AG08396 (cell line): Measurements from ENCODE around the gene AMPH.

Experiments used
- DNase-seq: peaks from one replicate; pipeline ENCODE4 v3.0.0; 2012; ENCODE audit warnings: low spot score, mixed read lengths

AMPH gene

GRCh38 chr7:38462819-38463218, 168.4 kb downstream of the AMPH start:
- no peak for DNase-seq

GRCh38 chr7:38461887-38462286, 169.3 kb downstream of the AMPH start:
- no peak for DNase-seq

GRCh38 chr7:38453826-38454225, 177.3 kb downstream of the AMPH start:
- DNase-seq, result no peak

- no peak for DNase-seq
Measured at GRCh38 chr7:38453168-38453567, 178.0 kb downstream of the AMPH start.

- no peak for DNase-seq
Measured at GRCh38 chr7:38452681-38453108, 178.5 kb downstream of the AMPH start.

GRCh38 chr7:38451840-38452239, 179.3 kb downstream of the AMPH start:
- DNase-seq, result no peak

GRCh38 chr7:38448584-38449234, 182.5 kb downstream of the AMPH start:
- no peak for DNase-seq

GRCh38 chr7:38448054-38448453, 183.1 kb downstream of the AMPH start:
- DNase-seq, result no peak

- DNase-seq, result no peak
Measured at GRCh38 chr7:38438970-38439369, 192.2 kb downstream of the AMPH start.

- no peak for DNase-seq
Measured at GRCh38 chr7:38432671-38433070, 198.5 kb downstream of the AMPH start.

GRCh38 chr7:38432080-38432479, 199.1 kb downstream of the AMPH start:
- DNase-seq, result no peak

GRCh38 chr7:38429057-38429456, 202.1 kb downstream of the AMPH start:
- DNase-seq, result no peak

GRCh38 chr7:38428041-38428440, 203.1 kb downstream of the AMPH start:
- DNase-seq, result no peak

GRCh38 chr7:38427279-38427955, 203.8 kb downstream of the AMPH start:
- DNase-seq, result no peak

GRCh38 chr7:38425509-38425908, 205.7 kb downstream of the AMPH start:
- no peak for DNase-seq

GRCh38 chr7:38424750-38425463, 206.3 kb downstream of the AMPH start:
- DNase-seq, result no peak

- DNase-seq, result no peak
Measured at GRCh38 chr7:38413784-38414183, 217.4 kb downstream of the AMPH start.

GRCh38 chr7:38411404-38411803, 219.8 kb downstream of the AMPH start:
- DNase-seq, result no peak

GRCh38 chr7:38410056-38410455, 221.1 kb downstream of the AMPH start:
- DNase-seq, result no peak

GRCh38 chr7:38409531-38409930, 221.6 kb downstream of the AMPH start:
- no peak for DNase-seq

GRCh38 chr7:38398725-38399321, 232.3 kb downstream of the AMPH start:
- peak; percentile 66 for DNase-seq

- no peak for DNase-seq
Measured at GRCh38 chr7:38396852-38397251, 234.3 kb downstream of the AMPH start.
